Transverse colon (tissue), 4 donors: ENCODE results near the gene PTPRF. TPM values are rescaled to one million over a fixed set of nuclear protein-coding genes. Genes with fewer than 3 reads are reported as not detected.
A peak's percentile ranks its signal among the peaks of the same experiment; 100 is the strongest.

Experiments used
- DNase-seq: peaks from one replicate; pipeline ENCODE4 v3.0.0-alpha.2; 2019
- H3K27ac ChIP-seq, 4 donors: fragments of 200-600 bp; sonication (generic); 2 replicates each; pipeline ENCODE4 v1.5.1; 2016 to 2018; ENCODE audit warnings: inconsistent platforms in 4 of 4
- H3K27me3 ChIP-seq: fragments of 200-600 bp; sonication (generic); 2 replicates; pipeline ENCODE4 v1.5.1; 2017; ENCODE audit warnings: inconsistent platforms
- H3K36me3 ChIP-seq, 4 donors: fragments of 200-600 bp; sonication (generic); 2 replicates each; pipeline ENCODE4 v1.5.1; 2017 to 2019; ENCODE audit warnings: inconsistent platforms in 4 of 4
- H3K4me1 ChIP-seq, 4 donors: fragments of 200-600 bp; sonication (generic); 2 replicates each; pipeline ENCODE4 v1.5.1; 2017 to 2020; ENCODE audit warnings: inconsistent platforms in 4 of 4
- H3K4me3 ChIP-seq, 4 donors: fragments of 200-600 bp; sonication (generic); 1 replicate in 1 of 4; 2 replicates in 3 of 4; pipeline versions ENCODE4 v1.5.1 to v1.6.1; 2017 to 2019; ENCODE audit warnings: inconsistent platforms in 4 of 4
- H3K9me3 ChIP-seq, 2 donors: fragments of 200-600 bp; sonication (generic); 2 replicates each; pipeline ENCODE4 v1.5.1; 2017 to 2019; ENCODE audit warnings: inconsistent platforms in 2 of 2
- CTCF ChIP-seq, 5 experiments: fragments of 200-600 bp in 3 of 5; fragments of 450-650 bp in 2 of 5; sonication (generic) in 3 of 5; IDR thresholded peaks; 1 replicate in 2 of 5; 2 replicates in 3 of 5; pipeline ENCODE4 v1.5.1; 2016 to 2017; ENCODE audit warnings: antibody characterized with exemption in 5 of 5, inconsistent platforms in 3 of 5, mild to moderate bottlenecking in 2 of 5, moderate library complexity in 1 of 5
- EP300 ChIP-seq: sonication (generic); formaldehyde crosslinking; IDR thresholded peaks from one replicate; pipeline ENCODE4 v1.6.1; 2017; ENCODE audit warnings: antibody characterized with exemption, low read depth
- POLR2A ChIP-seq: fragments of 450-650 bp; IDR thresholded peaks from one replicate; pipeline ENCODE4 v1.6.1; 2016; ENCODE audit warnings: antibody characterized with exemption, mild to moderate bottlenecking, moderate library complexity
- POLR2AphosphoS5 ChIP-seq, 3 donors: sonication (generic); formaldehyde crosslinking; IDR thresholded peaks; one replicate each; pipeline ENCODE4 v1.6.1; 2016; ENCODE audit warnings: antibody characterized with exemption in 3 of 3
- WGBS, 2 donors: methylation state at CpG; one replicate each; pipeline ENCODE4 v1.1.5; 2018; ENCODE audit warnings: low coverage in 1 of 2; 5-methylcytosine and 5-hydroxymethylcytosine counted together
- in situ Hi-C, 4 donors: fragments of 200-750 bp; cut with MboI; loops; one replicate each; pipeline versions ENCODE4 v1.15.0 to v1.15.1; 2017; ENCODE audit warnings: low sequenced_read_pairs in 3 of 4, low pct_ligation_motif_present in 1 of 4, low pct_unique_long_range_greater_than_20kb in 1 of 4
- intact Hi-C: fragments of 100-400 bp; cut with DNase I; formaldehyde crosslinking; loops from one replicate; pipeline ENCODE4 v1.15.1; 2023; ENCODE audit warnings: low total_unique reads
- total RNA-seq, 4 donors: library from RNA; depleted of rRNA; stranded (reverse); fragments of >200 nt; gene quantifications; one replicate each; pipeline ENCODE4 v1.1.0, GENCODE V29; 2016

The PTPRF gene
- total RNA-seq, 4 donors from 2014 or later, result 278 to 549 (median 404) TPM

- WGBS, 2 donors, result 50 to 100% methylated on average over 1 to 2 of the region's 2 CpGs
Observed at GRCh38 chr1:43587001-43587400, 56.3 kb downstream of the PTPRF start.

GRCh38 chr1:43587594-43587993 is 56.9 kb downstream of the PTPRF start:
- peaks cover 0 to 6% (median 0%) of the 10 kb centered on the region in 4 donors for H3K36me3 ChIP-seq
- H3K27ac ChIP-seq, result no peak overlapping the region
- peaks cover 3 to 19% (median 13%) of the 10 kb centered on the region in 4 donors for H3K4me1 ChIP-seq
- in situ Hi-C loops, result no loop called here
- H3K27me3 ChIP-seq, result no peaks in the 10 kb centered on the region
- intact Hi-C loops, result no loop called here
- 72% methylated on average over 9 of the region's 9 CpGs; no CpG with 5 or more reads in 1 of the 2 donors for WGBS, 2 donors
- TF ChIP-seq CTCF (IDR thresholded peaks at IDR 0.05) (no peak), POLR2AphosphoS5 (IDR thresholded peaks at IDR 0.05) (no peak), POLR2A (no peak), EP300 (no peak)
- no peak for DNase-seq
- H3K9me3 ChIP-seq, result no peaks in the 10 kb centered on the region
- H3K4me3 ChIP-seq, result no peak overlapping the region

More at GRCh38 chr1:43587001-43587400, 56.3 kb downstream of the PTPRF start:
- in situ Hi-C loops, result no loop called here
- TF ChIP-seq POLR2A (no peak), EP300 (no peak), POLR2AphosphoS5 (IDR thresholded peaks at IDR 0.05) (no peak), CTCF (IDR thresholded peaks at IDR 0.05) (no peak)
- peaks cover 5 to 25% (median 15%) of the 10 kb centered on the region in 4 donors for H3K4me1 ChIP-seq
- H3K36me3 ChIP-seq, result no peaks in the 10 kb centered on the region
- no peak for DNase-seq
- no peaks in the 10 kb centered on the region for H3K9me3 ChIP-seq
- intact Hi-C loops, result no loop called here
- H3K27ac ChIP-seq, result peak overlapping the region in 1 of 4 donors; percentile 48
- H3K27me3 ChIP-seq, result no peaks in the 10 kb centered on the region
- H3K4me3 ChIP-seq, result no peak overlapping the region

GRCh38 chr1:43588592-43588991 is 57.9 kb downstream of the PTPRF start:
- in situ Hi-C loops (no loop called here), intact Hi-C loops (no loop called here)
- DNase-seq, result no peak
- Histone ChIP-seq H3K4me1 (peaks cover 0 to 18% (median 12%) of the 10 kb centered on the region in 4 donors), H3K36me3 (peaks cover 0 to 7% (median 0%) of the 10 kb centered on the region in 4 donors), H3K9me3 (no peaks in the 10 kb centered on the region), H3K27ac (no peak overlapping the region), H3K27me3 (no peaks in the 10 kb centered on the region), H3K4me3 (no peak overlapping the region)
- TF ChIP-seq POLR2AphosphoS5 (IDR thresholded peaks at IDR 0.05) (no peak), POLR2A (no peak), EP300 (no peak), CTCF (IDR thresholded peaks at IDR 0.05) (no peak)
- 89 to 100% methylated on average over 1 to 18 of the region's 18 CpGs for WGBS, 2 donors

- 40 to 56% methylated on average over 1 of the region's 1 CpG for WGBS, 2 donors
- Histone ChIP-seq H3K4me3 (no peak overlapping the region), H3K9me3 (no peaks in the 10 kb centered on the region), H3K27ac (no peak overlapping the region), H3K27me3 (no peaks in the 10 kb centered on the region), H3K4me1 (peaks cover 0 to 13% (median 6%) of the 10 kb centered on the region in 4 donors), H3K36me3 (peaks cover 0 to 11% (median 0%) of the 10 kb centered on the region in 4 donors)
- TF ChIP-seq POLR2A (no peak), CTCF (IDR thresholded peaks at IDR 0.05) (no peak), POLR2AphosphoS5 (IDR thresholded peaks at IDR 0.05) (no peak), EP300 (no peak)
- in situ Hi-C loops (no loop called here), intact Hi-C loops (no loop called here)
- DNase-seq, result no peak
Observed at GRCh38 chr1:43590388-43590925, 59.8 kb downstream of the PTPRF start.
